H1 (cell line): ENCODE data around the gene THADA. TPM values are rescaled to one million over a fixed set of nuclear protein-coding genes. Genes with fewer than 3 reads are reported as not detected.

ENCODE experiments used
- CBX8 ChIP-seq: fragments of 300-800, 300-1000 bp; sonication (generic); IDR thresholded peaks from 2 replicates; pipeline ENCODE4 v1.7.1; 2016; ENCODE audit warnings: low read depth, low read length, borderline replicate concordance
- CEBPB ChIP-seq: IDR thresholded peaks from 2 replicates; pipeline ENCODE4 v1.6.1; 2012; ENCODE audit warnings: low read depth, low read length
- EP300 ChIP-seq, 2 experiments: IDR thresholded peaks; 1 replicate in 1 of 2; 2 replicates in 1 of 2; pipeline ENCODE4 v1.6.1; 2011 to 2012; ENCODE audit warnings: low read depth in 2 of 2, low read length in 2 of 2, mild to moderate bottlenecking in 2 of 2, borderline replicate concordance in 1 of 2, inconsistent platforms in 1 of 2, moderate library complexity in 1 of 2
- MAFK ChIP-seq: IDR thresholded peaks from 2 replicates; pipeline ENCODE4 v1.6.1; 2012; ENCODE audit warnings: low read depth, mild to moderate bottlenecking, improper control_type of control experiment, low read length
- TAF7 ChIP-seq: optimal IDR thresholded peaks from 2 replicates; pipeline ENCODE3; 2011; ENCODE audit warnings: low read depth, mild to moderate bottlenecking, inconsistent platforms, low read length, moderate library complexity, borderline replicate concordance
- polyA plus RNA-seq, 7 experiments: library from polyadenylated mRNA; depleted of rRNA in 3 of 7; stranded (reverse) in 5 of 7; unstranded in 2 of 7; fragments of >200 nt in 5 of 7; fragments of 200-250 nt in 2 of 7; gene quantifications; 1 replicate in 5 of 7; 2 replicates in 1 of 7; 4 replicates in 1 of 7; pipeline versions ENCODE4 v1.2.1 to v1.2.3, GENCODE V29; 2011 to 2013; ENCODE audit warnings: missing spikeins in 2 of 7, mixed read lengths in 2 of 7
- total RNA-seq: library from RNA; stranded (reverse); fragmentation: NEBNext Ultra II Directional; extraction: Animal tissue kit (Norgen Biotek cat#: 25700); gene quantifications from 2 replicates; pipeline ENCODE4 v1.2.1, GENCODE V29; 2021
- TF ChIP-seq, protein P1 (sequence below): IDR thresholded peaks from 2 replicates; pipeline ENCODE4 v1.6.1; 2011; ENCODE audit warnings: low read length, improper control_type of control experiment

THADA gene
- total and polyA plus RNA-seq, 2 of the 8 experiments (the other 6 are each of a cell fraction or from before 2014, with no cell fraction given): 22.4 to 26.8 TPM

DNA sequence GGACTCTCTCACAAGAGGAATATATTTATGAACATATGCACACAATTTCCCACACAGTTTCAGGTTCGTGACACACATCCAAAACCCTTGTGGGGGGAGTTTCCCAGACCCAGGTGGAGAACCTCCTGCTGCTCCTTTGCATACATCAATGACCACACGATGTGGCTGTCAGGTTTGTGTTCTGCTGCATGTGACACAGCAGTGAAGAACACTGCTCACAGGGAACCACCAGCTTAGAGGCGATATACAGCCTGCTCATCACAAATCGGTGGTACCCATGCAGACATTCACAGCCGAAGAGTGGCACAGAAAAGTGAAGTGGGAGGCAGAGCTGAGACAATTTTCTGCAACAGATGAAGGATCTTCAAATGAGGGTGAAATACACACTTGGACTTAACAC lies 193.8 kb downstream of the THADA start (continued):
- TF ChIP-seq EP300 (IDR thresholded peaks at IDR 0.05; ENCODE audit: borderline replicate concordance in 1 of 2, low read depth in 2 of 2, low read length in 2 of 2) (no peak), MAFK (no peak), TAF7 (no peak), CEBPB (no peak), CBX8 (no peak)
- TF ChIP-seq, protein P1, sequence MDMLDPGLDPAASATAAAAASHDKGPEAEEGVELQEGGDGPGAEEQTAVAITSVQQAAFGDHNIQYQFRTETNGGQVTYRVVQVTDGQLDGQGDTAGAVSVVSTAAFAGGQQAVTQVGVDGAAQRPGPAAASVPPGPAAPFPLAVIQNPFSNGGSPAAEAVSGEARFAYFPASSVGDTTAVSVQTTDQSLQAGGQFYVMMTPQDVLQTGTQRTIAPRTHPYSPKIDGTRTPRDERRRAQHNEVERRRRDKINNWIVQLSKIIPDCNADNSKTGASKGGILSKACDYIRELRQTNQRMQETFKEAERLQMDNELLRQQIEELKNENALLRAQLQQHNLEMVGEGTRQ: no peak
- TF ChIP-seq, all 59 proteins: peak for 0
